A549 treated with CORT108297 at 1 μM for 4 hours (cell line): ENCODE data around the gene RFX4. TPM values are rescaled to one million over a fixed set of nuclear protein-coding genes. Genes with fewer than 3 reads are reported as not detected.

Source experiments
- total RNA-seq: library from RNA; stranded (reverse); fragments of 200-300 nt; extraction: Qiagen RNA extraction; gene quantifications from 5 replicates; pipeline ENCODE4 v1.2.3, GENCODE V29; 2022

RFX4 gene
- total RNA-seq, result not detected in 5 replicates

GRCh38 chr12:106582641-106583230, at the start of gene RFX4:
RFX4 (plus strand) TSS chr12:106583004; CDS start chr12:106583321, 317 bp downstream.

GRCh38 chr12:106774005-106774807, 191.4 kb downstream of the RFX4 start, which contains the start of gene RIC8B:
RIC8B (plus strand) TSS chr12:106774682; CDS start chr12:106774746, 64 bp downstream.

Other genes with a start within 250 kb of the RFX4 start
- gene POLR3B, start 225.3 kb upstream of the RFX4 start, total RNA-seq, result 5.0 to 5.9 TPM (median 5.2 TPM) in 5 replicates
- 9.0 to 10.6 TPM (median 9.6 TPM) in 5 replicates for gene RIC8B, start 191.7 kb downstream of the RFX4 start, total RNA-seq